ENCODE data around the gene ABLIM3. TPM values are rescaled to one million over a fixed set of nuclear protein-coding genes. Genes with fewer than 3 reads are reported as not detected.

Gene ABLIM3
- total and polyA plus RNA-seq, 9 donors: 1.7 to 26.4 (median 6.2) TPM

DNA sequence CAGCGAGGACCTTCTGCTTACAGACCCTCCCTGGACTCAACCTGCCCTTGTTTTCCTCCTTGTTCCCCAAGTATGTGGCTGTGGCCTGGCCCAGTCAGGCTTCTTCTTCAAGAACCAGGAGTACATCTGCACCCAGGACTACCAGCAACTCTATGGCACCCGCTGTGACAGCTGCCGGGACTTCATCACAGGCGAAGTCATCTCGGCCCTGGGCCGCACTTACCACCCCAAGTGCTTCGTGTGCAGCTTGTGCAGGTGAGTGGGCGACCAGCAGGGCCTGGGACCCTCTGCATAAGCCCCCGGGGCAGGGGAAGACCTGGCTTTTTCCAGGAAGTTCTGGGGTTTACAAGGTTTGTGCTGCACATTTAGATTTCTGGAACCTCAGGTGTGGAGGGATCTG lies 56.9 kb downstream of the ABLIM3 start:
- 91 to 95% (median 93%) methylated on average over 9 of the region's 9 CpGs for WGBS, 3 donors
- intact Hi-C loops (cut with DNase I): no loop called here
- no peaks in the 10 kb centered on the region for H3K4me1 ChIP-seq (ENCODE audit: insufficient read depth)
- no peaks in the 10 kb centered on the region for H3K36me3 ChIP-seq
- H3K27me3 ChIP-seq: no peaks in the 10 kb centered on the region
- DNase-seq: no peak
- H3K4me3 ChIP-seq: no peak overlapping the region
- no peaks in the 10 kb centered on the region for H3K9me3 ChIP-seq
- no peak for TF ChIP-seq POLR2A (IDR thresholded peaks at IDR 0.05)
- TF ChIP-seq, protein P1, sequence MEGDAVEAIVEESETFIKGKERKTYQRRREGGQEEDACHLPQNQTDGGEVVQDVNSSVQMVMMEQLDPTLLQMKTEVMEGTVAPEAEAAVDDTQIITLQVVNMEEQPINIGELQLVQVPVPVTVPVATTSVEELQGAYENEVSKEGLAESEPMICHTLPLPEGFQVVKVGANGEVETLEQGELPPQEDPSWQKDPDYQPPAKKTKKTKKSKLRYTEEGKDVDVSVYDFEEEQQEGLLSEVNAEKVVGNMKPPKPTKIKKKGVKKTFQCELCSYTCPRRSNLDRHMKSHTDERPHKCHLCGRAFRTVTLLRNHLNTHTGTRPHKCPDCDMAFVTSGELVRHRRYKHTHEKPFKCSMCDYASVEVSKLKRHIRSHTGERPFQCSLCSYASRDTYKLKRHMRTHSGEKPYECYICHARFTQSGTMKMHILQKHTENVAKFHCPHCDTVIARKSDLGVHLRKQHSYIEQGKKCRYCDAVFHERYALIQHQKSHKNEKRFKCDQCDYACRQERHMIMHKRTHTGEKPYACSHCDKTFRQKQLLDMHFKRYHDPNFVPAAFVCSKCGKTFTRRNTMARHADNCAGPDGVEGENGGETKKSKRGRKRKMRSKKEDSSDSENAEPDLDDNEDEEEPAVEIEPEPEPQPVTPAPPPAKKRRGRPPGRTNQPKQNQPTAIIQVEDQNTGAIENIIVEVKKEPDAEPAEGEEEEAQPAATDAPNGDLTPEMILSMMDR (IDR thresholded peaks at IDR 0.05): no peak
- TF ChIP-seq EP300 (IDR thresholded peaks at IDR 0.05): no peak
- no peak overlapping the region for H3K27ac ChIP-seq

DNA sequence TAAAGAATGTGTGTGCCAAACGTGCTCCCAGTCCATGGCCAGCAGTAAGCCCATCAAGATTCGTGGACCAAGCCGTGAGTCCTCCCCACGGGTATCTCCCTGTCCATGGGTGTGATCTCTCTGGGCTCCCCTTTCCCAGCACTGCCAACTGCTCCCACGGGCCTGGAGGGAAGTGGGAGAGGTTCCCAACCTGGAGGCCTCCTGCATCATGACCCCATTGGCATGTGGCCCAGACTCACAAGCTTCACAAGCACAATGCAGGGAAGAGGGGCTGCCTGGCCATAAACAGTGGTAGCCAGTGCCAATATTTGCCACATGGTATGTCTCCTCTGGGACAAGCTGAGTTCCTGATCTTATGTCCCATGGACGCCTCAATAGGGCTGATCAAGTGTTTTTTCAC lies 59.1 kb downstream of the ABLIM3 start:
- no peaks in the 10 kb centered on the region for H3K36me3 ChIP-seq
- intact Hi-C loops (cut with DNase I): no loop called here
- TF ChIP-seq EP300 (IDR thresholded peaks at IDR 0.05): no peak
- no peak for TF ChIP-seq POLR2A (IDR thresholded peaks at IDR 0.05)
- TF ChIP-seq, protein P1 (IDR thresholded peaks at IDR 0.05): no peak
- 38 to 54% (median 41%) methylated on average over 6 of the region's 6 CpGs for WGBS, 3 donors
- H3K27ac ChIP-seq: no peak overlapping the region
- H3K4me1 ChIP-seq (ENCODE audit: insufficient read depth): no peaks in the 10 kb centered on the region
- no peaks in the 10 kb centered on the region for H3K9me3 ChIP-seq
- no peak for DNase-seq
- H3K4me3 ChIP-seq: no peak overlapping the region
- no peaks in the 10 kb centered on the region for H3K27me3 ChIP-seq

DNA sequence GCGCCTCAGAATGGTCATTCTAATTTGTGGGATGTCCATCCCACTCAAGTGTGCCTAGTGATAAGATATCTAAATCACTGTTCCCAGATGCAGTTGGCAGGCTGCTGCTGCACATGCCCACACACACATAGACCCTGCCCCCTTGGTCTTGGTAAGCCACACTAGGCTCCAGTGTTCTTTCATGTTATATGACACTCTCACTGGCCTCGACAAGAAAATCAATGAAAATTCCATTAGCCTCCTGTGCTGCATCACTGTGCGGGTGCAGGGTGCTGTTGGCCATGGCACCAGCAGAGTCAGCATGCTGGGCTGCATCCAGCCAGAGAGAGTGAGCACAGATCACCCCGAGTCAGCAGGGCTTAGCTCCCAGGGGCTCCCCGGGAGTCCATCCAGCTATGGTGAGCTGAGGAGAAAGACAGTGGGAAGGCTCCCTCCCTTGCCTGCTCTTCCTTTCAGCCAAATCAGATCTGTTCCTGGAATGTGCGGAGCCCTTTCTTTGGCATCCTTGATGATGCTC lies 59.9 kb downstream of the ABLIM3 start:
- TF ChIP-seq POLR2A (IDR thresholded peaks at IDR 0.05): no peak
- TF ChIP-seq EP300 (IDR thresholded peaks at IDR 0.05): no peak
- TF ChIP-seq, protein P1 (IDR thresholded peaks at IDR 0.05): no peak
- 74 to 80% (median 79%) methylated on average over 6 of the region's 6 CpGs for WGBS, 3 donors
- intact Hi-C loops (cut with DNase I): no loop called here
- Histone ChIP-seq H3K27me3 (no peaks in the 10 kb centered on the region), H3K4me1 (ENCODE audit: insufficient read depth) (no peaks in the 10 kb centered on the region), H3K4me3 (no peak overlapping the region), H3K36me3 (no peaks in the 10 kb centered on the region), H3K27ac (no peak overlapping the region), H3K9me3 (no peaks in the 10 kb centered on the region)
- no peak for DNase-seq

DNA sequence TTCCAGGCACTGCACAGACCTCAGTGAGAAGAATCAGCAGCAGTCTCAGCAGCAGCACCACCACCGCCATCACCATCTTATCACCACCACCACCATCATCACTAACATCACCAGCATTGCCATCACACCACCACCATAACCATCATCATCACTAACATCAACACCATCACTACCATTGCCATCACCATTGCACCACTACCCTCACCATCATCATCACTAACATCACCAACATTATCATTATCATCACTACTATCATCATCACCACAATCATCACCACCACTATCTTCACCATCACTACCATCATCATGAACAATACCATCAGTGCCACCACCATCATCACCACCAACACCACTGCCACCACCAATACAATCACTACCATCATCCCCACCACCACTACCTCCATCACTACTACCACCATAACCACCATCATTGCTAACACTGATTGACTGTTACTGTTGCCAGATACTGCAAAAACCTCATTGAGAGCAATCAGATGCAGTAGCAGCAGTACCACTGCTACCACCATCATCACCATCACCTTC lies 61.7 kb downstream of the ABLIM3 start:
- 97 to 100% (median 97%) methylated on average over 1 of the region's 1 CpG for WGBS, 3 donors
- Histone ChIP-seq H3K9me3 (no peaks in the 10 kb centered on the region), H3K27me3 (no peaks in the 10 kb centered on the region), H3K4me1 (ENCODE audit: insufficient read depth) (no peaks in the 10 kb centered on the region), H3K36me3 (no peaks in the 10 kb centered on the region), H3K4me3 (no peak overlapping the region), H3K27ac (no peak overlapping the region)
- DNase-seq: no peak
- intact Hi-C loops (cut with DNase I): no loop called here
- TF ChIP-seq POLR2A (IDR thresholded peaks at IDR 0.05): no peak
- no peak for TF ChIP-seq EP300 (IDR thresholded peaks at IDR 0.05)
- TF ChIP-seq, protein P1 (IDR thresholded peaks at IDR 0.05): no peak
